HCT116 (cell line): ENCODE results near the gene FOXO6. TPM values are rescaled to one million over a fixed set of nuclear protein-coding genes. Genes with fewer than 3 reads are reported as not detected.

ENCODE experiments used
- ATAC-seq: fragments of 200-7000 bp; cut with Tn5 transposase; 2 replicates; pipeline ENCODE4 v1.9.1; 2020; ENCODE audit warnings: mild to moderate bottlenecking, moderate library complexity
- Bru-seq: library from RNA; stranded (reverse); fragments of 400-500 nt; gene quantifications from one replicate; lab custom pipeline; 2021; lab: Mats Ljungman, UMichigan
- BruChase-seq, 2 experiments: library from RNA; stranded (reverse); fragments of 400-500 nt; gene quantifications; one replicate each; lab custom pipeline; 2021; lab: Mats Ljungman, UMichigan
- BruUV-seq: library from RNA; stranded (reverse); fragments of 400-500 nt; replicated peaks from 2 replicates; lab custom pipeline; 2021; lab: Mats Ljungman, UMichigan
- CTCF ChIA-PET: fragments of 300-600 bp; sonication (Branson Sonifier 250); formaldehyde crosslinking; loops from one replicate; lab custom pipeline; 2021; ENCODE audit warnings: antibody characterized with exemption; lab: Charles Lee
- POLR2A ChIA-PET: fragments of 300-600, 350-600 bp; sonication (Branson Sonifier 250); formaldehyde crosslinking; loops from one replicate; lab custom pipeline; 2021; ENCODE audit warnings: antibody characterized with exemption; lab: Charles Lee
- RAD21 ChIA-PET, 2 experiments: fragments of 300-600 bp; sonication (Branson Sonifier 250); formaldehyde crosslinking; loops; one replicate each; lab custom pipeline; 2023; ENCODE audit warnings: low total read pairs in 2 of 2; ENCODE audit not compliant: uncharacterized antibody in 2 of 2, unreplicated experiment in 2 of 2, low non-redundant PET in 1 of 2; lab: Charles Lee
- DNase-seq: peaks from one replicate; pipeline ENCODE4 v3.0.0-alpha.2; 2010; ENCODE audit warnings: low read depth, low spot score
- H2AFZ ChIP-seq: fragments of 200-600 bp; shearing (Covaris generic), sonication (generic); 2 replicates; pipeline ENCODE4 v1.6.1; 2017; ENCODE audit warnings: low read depth, mixed run types, mixed read lengths, antibody characterized with exemption, low read length; ENCODE audit not compliant: poor library complexity, severe bottlenecking
- H3K27ac ChIP-seq: 2 replicates; pipeline ENCODE4 v1.5.1; 2012; ENCODE audit warnings: low read depth, low read length
- H3K27me3 ChIP-seq: fragments of 200-600 bp; sonication (generic); 2 replicates; pipeline ENCODE4 v1.6.1; 2016; ENCODE audit warnings: mixed run types, low read length, mixed read lengths; ENCODE audit not compliant: insufficient read depth
- H3K36me3 ChIP-seq, 2 experiments: fragments of 200-500 bp in 1 of 2; fragments of 200-600 bp in 1 of 2; sonication (Bioruptor generic) in 1 of 2; sonication (generic) in 1 of 2; 2 replicates each; pipeline versions ENCODE4 v1.5.1 to v1.6.1; 2014 to 2016; ENCODE audit warnings: low read length in 2 of 2, inconsistent platforms in 1 of 2, mixed read lengths in 1 of 2, mixed run types in 1 of 2; ENCODE audit not compliant: insufficient read depth in 2 of 2, control insufficient read depth in 1 of 2
- H3K4me1 ChIP-seq, 2 experiments: fragments of 200-600 bp in 1 of 2; sonication (generic) in 1 of 2; 2 replicates each; pipeline versions ENCODE4 v1.5.1 to v1.6.1; 2012 to 2017; ENCODE audit warnings: low read length in 2 of 2, inconsistent platforms in 1 of 2, mild to moderate bottlenecking in 1 of 2, mixed read lengths in 1 of 2, mixed run types in 1 of 2, moderate library complexity in 1 of 2; ENCODE audit not compliant: insufficient read depth in 2 of 2, control insufficient read depth in 1 of 2
- H3K4me2 ChIP-seq: fragments of 200-600 bp; sonication (generic); 2 replicates; pipeline ENCODE4 v1.6.1; 2017; ENCODE audit warnings: mixed run types, low read length, mixed read lengths
- H3K4me3 ChIP-seq, 2 experiments: fragments of 200-600 bp in 1 of 2; sonication (generic) in 1 of 2; replicated peaks in 1 of 2; 2 replicates each; pipeline ENCODE4 v1.5.1; 2011 to 2016; ENCODE audit warnings: low read length in 2 of 2, control low read depth in 1 of 2, low read depth in 1 of 2, mild to moderate bottlenecking in 1 of 2, mixed read lengths in 1 of 2, mixed run types in 1 of 2
- H3K79me2 ChIP-seq: fragments of 200-600 bp; sonication (generic); 2 replicates; pipeline ENCODE4 v1.6.1; 2017; ENCODE audit warnings: mild to moderate bottlenecking, mixed run types, low read length, moderate library complexity, mixed read lengths; ENCODE audit not compliant: insufficient read depth
- H3K9ac ChIP-seq: fragments of 200-600 bp; sonication (generic); 2 replicates; pipeline ENCODE4 v1.6.1; 2016; ENCODE audit warnings: low read length, mixed read lengths
- H3K9me2 ChIP-seq: fragments of 200-600 bp; sonication (generic), shearing (Covaris generic); 2 replicates; pipeline ENCODE4 v1.6.1; 2017; ENCODE audit warnings: mixed run types, mild to moderate bottlenecking, moderate library complexity; ENCODE audit not compliant: insufficient read depth
- H3K9me3 ChIP-seq, 2 experiments: fragments of 200-500 bp in 1 of 2; fragments of 200-600 bp in 1 of 2; sonication (Bioruptor generic) in 1 of 2; sonication (generic) in 1 of 2; 2 replicates each; pipeline ENCODE4 v1.6.1; 2014 to 2017; ENCODE audit warnings: low read length in 2 of 2, mixed read lengths in 2 of 2, inconsistent platforms in 1 of 2, low read depth in 1 of 2, mild to moderate bottlenecking in 1 of 2, mixed run types in 1 of 2, moderate library complexity in 1 of 2; ENCODE audit not compliant: control insufficient read depth in 1 of 2, insufficient read depth in 1 of 2
- H4K20me1 ChIP-seq: fragments of 200-600 bp; sonication (generic), shearing (Covaris generic); 2 replicates; pipeline ENCODE4 v1.6.1; 2017; ENCODE audit warnings: mixed run types, mild to moderate bottlenecking, moderate library complexity; ENCODE audit not compliant: insufficient read depth
- EGR1 ChIP-seq: IDR thresholded peaks from 2 replicates; pipeline ENCODE4 v1.6.1; 2012; ENCODE audit warnings: low read depth
- ELF1 ChIP-seq: IDR thresholded peaks from 2 replicates; pipeline ENCODE4 v1.6.1; 2012; ENCODE audit warnings: low read depth, borderline replicate concordance
- EZH2 ChIP-seq: fragments of 200-600 bp; sonication (generic); IDR thresholded peaks from 2 replicates; pipeline ENCODE4 v1.6.1; 2017; ENCODE audit warnings: antibody characterized with exemption, mixed run types
- EZH2phosphoT487 ChIP-seq: fragments of 200-600 bp; IDR thresholded peaks from 2 replicates; pipeline ENCODE4 v1.6.1; 2018; ENCODE audit warnings: antibody characterized with exemption, borderline replicate concordance
- POLR2A ChIP-seq: IDR thresholded peaks from 2 replicates; pipeline ENCODE4 v1.7.0; 2011; ENCODE audit warnings: borderline replicate concordance; ENCODE audit not compliant: insufficient read depth, insufficient read length; ENCODE audit errors: extremely low read depth
- POLR2AphosphoS5 ChIP-seq: IDR thresholded peaks from 2 replicates; pipeline ENCODE4 v1.6.1; 2011; ENCODE audit warnings: mild to moderate bottlenecking, low read depth, low read length, moderate library complexity
- SRF ChIP-seq: IDR thresholded peaks from 2 replicates; pipeline ENCODE4 v1.6.1; 2012; ENCODE audit warnings: low read depth
- TCF7L2 ChIP-seq: IDR thresholded peaks from 2 replicates; pipeline ENCODE4 v1.7.0; 2011; ENCODE audit warnings: borderline replicate concordance, inconsistent platforms; ENCODE audit not compliant: insufficient read depth, insufficient read length; ENCODE audit errors: extremely low read depth
- intact Hi-C: fragments of 100-400 bp; cut with micrococcal nuclease; formaldehyde crosslinking; loops from 2 replicates; pipeline ENCODE4 v1.10.0; 2022
- long read RNA-seq: library from polyadenylated mRNA; unstranded; transcript quantifications from one replicate; pipeline ENCODE4 v2.0.0, GENCODE V29; 2021; ENCODE audit not compliant: unreplicated experiment
- polyA plus RNA-seq: library from polyadenylated mRNA; unstranded; fragments of >200 nt; gene quantifications from 2 replicates; pipeline ENCODE4 v1.2.1, GENCODE V29; 2012; ENCODE audit warnings: missing spikeins
- total RNA-seq: library from RNA; stranded (reverse); gene quantifications from one replicate; pipeline ENCODE4 v1.2.1, GENCODE V29; 2021; ENCODE audit not compliant: unreplicated experiment
- TF ChIP-seq, protein P1 (sequence below): IDR thresholded peaks from 2 replicates; pipeline ENCODE4 v1.6.1; 2012
- TF ChIP-seq, protein P2 (sequence below): IDR thresholded peaks from 2 replicates; pipeline ENCODE4 v1.6.1; 2012; ENCODE audit warnings: low read depth
- TF ChIP-seq, protein P3 (sequence below), 3 experiments: fragments of 200-600 bp in 1 of 3; sonication (generic) in 1 of 3; IDR thresholded peaks in 2 of 3; conservative IDR thresholded peaks in 1 of 3; 2 replicates each; pipeline ENCODE4 v1.5.1; 2012 to 2017; ENCODE audit warnings: low read depth in 2 of 3, low read length in 2 of 3, antibody characterized with exemption in 1 of 3, borderline replicate concordance in 1 of 3, control low read depth in 1 of 3, mild to moderate bottlenecking in 1 of 3, mixed read lengths in 1 of 3, mixed run types in 1 of 3, moderate library complexity in 1 of 3; ENCODE audit not compliant: insufficient read depth in 1 of 3

Gene FOXO6
- total RNA-seq: 7.0 TPM
- 4.0 and 4.1 TPM in 2 replicates for polyA plus RNA-seq
- Bru-seq, nascent RNA: percentile 39 among the genes with signal in this experiment
- BruChase-seq, experiment 1, labeled RNA remaining after a 6-hour chase: percentile 36 among the genes with signal in this experiment
- BruChase-seq, experiment 2, labeled RNA remaining after a 2-hour chase: percentile 44 among the genes with signal in this experiment
- long read RNA-seq, partial matches to known transcripts: 0 of 4 reads
- long read RNA-seq, other reads (novel, unspliced or antisense): 1 of 4 reads

DNA sequence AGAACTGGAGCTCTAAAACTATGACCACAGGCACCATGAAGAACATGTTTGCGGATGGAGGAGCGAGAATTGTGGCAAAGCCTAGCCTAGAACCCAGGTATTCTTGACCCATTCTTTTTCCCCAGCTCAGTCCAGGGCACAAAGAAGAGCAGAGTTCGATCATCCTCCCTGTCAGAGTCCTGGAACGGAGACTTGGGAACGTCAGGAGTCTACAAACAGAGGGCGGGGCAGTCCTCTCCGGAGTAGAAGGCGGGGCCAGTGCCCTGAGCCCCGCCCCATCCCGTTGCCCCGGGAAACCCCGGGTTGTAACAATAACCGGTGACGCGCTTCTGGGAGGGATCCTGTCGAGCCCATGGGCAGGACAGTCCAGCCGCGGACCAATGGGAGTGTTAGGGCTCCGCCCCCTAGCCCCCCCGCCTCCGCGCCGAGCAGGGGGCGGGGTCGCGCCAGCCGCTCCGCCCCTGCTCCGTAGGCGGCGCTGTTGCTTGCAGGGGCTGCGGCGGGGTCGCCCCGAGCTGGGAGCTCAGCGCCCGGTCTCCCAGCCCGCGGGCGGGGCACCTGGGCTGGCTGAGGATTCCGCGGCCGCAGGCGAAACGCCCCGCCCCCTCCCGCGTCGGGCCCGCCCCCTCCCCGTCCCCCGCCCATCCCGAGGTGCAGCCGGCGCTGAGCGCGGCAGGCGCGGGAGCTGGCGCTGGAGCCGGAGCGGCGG lies at the start of gene FOXO6:
TSS of gene FOXO6 (plus strand) at position 649 of the 709 bp plus-strand sequence.
- Histone ChIP-seq H3K36me3 (no peaks in the 10 kb centered on the region), H3K4me1 (peaks cover 16 to 47% of the 10 kb centered on the region in 2 experiments), H3K9ac (peak within 1 kb of the TSS; percentile 58), H3K9me2 (no peaks in the 10 kb centered on the region), H3K4me2 (peak within 1 kb of the TSS; percentile 83), H3K27ac (peak within 1 kb of the TSS; percentile 40; the same call in 1 of the 2 replicates), H3K27me3 (no peaks in the 10 kb centered on the region), H3K79me2 (no peaks in the 10 kb centered on the region), H3K4me3 (peak within 1 kb of the TSS; percentile 35 to 57), H3K9me3 (no peaks in the 10 kb centered on the region), H2AFZ (peak within 1 kb of the TSS; percentile 78), H4K20me1 (no peaks in the 10 kb centered on the region)
- no peak for TF ChIP-seq ELF1
- TF ChIP-seq, protein P1, sequence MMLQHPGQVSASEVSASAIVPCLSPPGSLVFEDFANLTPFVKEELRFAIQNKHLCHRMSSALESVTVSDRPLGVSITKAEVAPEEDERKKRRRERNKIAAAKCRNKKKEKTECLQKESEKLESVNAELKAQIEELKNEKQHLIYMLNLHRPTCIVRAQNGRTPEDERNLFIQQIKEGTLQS: no peak
- TF ChIP-seq EZH2: no peak
- no peak for TF ChIP-seq EZH2phosphoT487
- no peak for TF ChIP-seq SRF
- peak; percentile 77; the same call in 1 of the 2 replicates for TF ChIP-seq EGR1
- peak; percentile 55 for TF ChIP-seq POLR2AphosphoS5
- TF ChIP-seq, protein P2, sequence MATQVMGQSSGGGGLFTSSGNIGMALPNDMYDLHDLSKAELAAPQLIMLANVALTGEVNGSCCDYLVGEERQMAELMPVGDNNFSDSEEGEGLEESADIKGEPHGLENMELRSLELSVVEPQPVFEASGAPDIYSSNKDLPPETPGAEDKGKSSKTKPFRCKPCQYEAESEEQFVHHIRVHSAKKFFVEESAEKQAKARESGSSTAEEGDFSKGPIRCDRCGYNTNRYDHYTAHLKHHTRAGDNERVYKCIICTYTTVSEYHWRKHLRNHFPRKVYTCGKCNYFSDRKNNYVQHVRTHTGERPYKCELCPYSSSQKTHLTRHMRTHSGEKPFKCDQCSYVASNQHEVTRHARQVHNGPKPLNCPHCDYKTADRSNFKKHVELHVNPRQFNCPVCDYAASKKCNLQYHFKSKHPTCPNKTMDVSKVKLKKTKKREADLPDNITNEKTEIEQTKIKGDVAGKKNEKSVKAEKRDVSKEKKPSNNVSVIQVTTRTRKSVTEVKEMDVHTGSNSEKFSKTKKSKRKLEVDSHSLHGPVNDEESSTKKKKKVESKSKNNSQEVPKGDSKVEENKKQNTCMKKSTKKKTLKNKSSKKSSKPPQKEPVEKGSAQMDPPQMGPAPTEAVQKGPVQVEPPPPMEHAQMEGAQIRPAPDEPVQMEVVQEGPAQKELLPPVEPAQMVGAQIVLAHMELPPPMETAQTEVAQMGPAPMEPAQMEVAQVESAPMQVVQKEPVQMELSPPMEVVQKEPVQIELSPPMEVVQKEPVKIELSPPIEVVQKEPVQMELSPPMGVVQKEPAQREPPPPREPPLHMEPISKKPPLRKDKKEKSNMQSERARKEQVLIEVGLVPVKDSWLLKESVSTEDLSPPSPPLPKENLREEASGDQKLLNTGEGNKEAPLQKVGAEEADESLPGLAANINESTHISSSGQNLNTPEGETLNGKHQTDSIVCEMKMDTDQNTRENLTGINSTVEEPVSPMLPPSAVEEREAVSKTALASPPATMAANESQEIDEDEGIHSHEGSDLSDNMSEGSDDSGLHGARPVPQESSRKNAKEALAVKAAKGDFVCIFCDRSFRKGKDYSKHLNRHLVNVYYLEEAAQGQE: no peak
- peak; percentile 27 for TF ChIP-seq TCF7L2
- TF ChIP-seq POLR2A: no peak
- TF ChIP-seq, protein P3, sequence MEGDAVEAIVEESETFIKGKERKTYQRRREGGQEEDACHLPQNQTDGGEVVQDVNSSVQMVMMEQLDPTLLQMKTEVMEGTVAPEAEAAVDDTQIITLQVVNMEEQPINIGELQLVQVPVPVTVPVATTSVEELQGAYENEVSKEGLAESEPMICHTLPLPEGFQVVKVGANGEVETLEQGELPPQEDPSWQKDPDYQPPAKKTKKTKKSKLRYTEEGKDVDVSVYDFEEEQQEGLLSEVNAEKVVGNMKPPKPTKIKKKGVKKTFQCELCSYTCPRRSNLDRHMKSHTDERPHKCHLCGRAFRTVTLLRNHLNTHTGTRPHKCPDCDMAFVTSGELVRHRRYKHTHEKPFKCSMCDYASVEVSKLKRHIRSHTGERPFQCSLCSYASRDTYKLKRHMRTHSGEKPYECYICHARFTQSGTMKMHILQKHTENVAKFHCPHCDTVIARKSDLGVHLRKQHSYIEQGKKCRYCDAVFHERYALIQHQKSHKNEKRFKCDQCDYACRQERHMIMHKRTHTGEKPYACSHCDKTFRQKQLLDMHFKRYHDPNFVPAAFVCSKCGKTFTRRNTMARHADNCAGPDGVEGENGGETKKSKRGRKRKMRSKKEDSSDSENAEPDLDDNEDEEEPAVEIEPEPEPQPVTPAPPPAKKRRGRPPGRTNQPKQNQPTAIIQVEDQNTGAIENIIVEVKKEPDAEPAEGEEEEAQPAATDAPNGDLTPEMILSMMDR (IDR thresholded peaks at IDR 0.05 in 2 of 3, conservative IDR thresholded peaks at IDR 0.05 in 1 of 3; ENCODE audit: borderline replicate concordance in 1 of 3, insufficient read depth in 1 of 3, low read depth in 2 of 3, low read length in 2 of 3): peak in 1 of 3 experiments; percentile 57; a peak in 3 of 6 replicates
- intact Hi-C loops: loop anchor here (2.0 kb wide), 1 partner anchor 56 kb away; no protein-coding TSS in a partner anchor
- no TSS peak for BruUV-seq
- ChIA-PET CTCF (interaction anchor here (0.6 to 2.1 kb wide), 11 partner anchors 17 to 761 kb away, joined by 3 to 8 read pairs (median 4); no protein-coding TSS in a partner anchor), POLR2A (interaction anchor here (0.5 to 2.4 kb wide), 6 partner anchors 10 to 57 kb away, joined by 3 to 6 read pairs (median 4); no protein-coding TSS in a partner anchor), RAD21 (no interaction called here)
- ATAC-seq: peak; percentile 92
- DNase-seq: peak; percentile 95
